K562 (cell line): ENCODE results near the gene RNF150. TPM values are rescaled to one million over a fixed set of nuclear protein-coding genes. Genes with fewer than 3 reads are reported as not detected.

Experiments
- ATAC-seq: fragments of 200-7000 bp; cut with Tn5 transposase; 3 replicates; pipeline ENCODE4 v1.9.1; 2020; ENCODE audit warnings: moderate library complexity
- BruUV-seq: library from RNA; stranded (reverse); fragments of 400-500 nt; replicated peaks from 2 replicates; lab custom pipeline; 2021; lab: Mats Ljungman, UMichigan
- CTCF ChIA-PET: fragments of 300-600 bp; formaldehyde crosslinking; extraction: SDS; loops from one replicate; lab custom pipeline; 2021; ENCODE audit warnings: low intra/inter-chr PET ratio; lab: Yijun Ruan, JAX
- POLR2A ChIA-PET: fragments of 300-600, 350-650 bp; sonication (Branson Sonifier 250); formaldehyde crosslinking; extraction: SDS; loops from one replicate; lab custom pipeline; 2021; ENCODE audit warnings: antibody characterized with exemption, inconsistent platforms; lab: Yijun Ruan, JAX
- DNase-seq, 4 experiments: peaks; one replicate each; pipeline versions ENCODE4 v3.0.0 to v3.0.0-alpha.2; 2011 to 2018; ENCODE audit warnings: low spot score in 3 of 4, mixed read lengths in 3 of 4; ENCODE audit errors: extremely low read depth in 1 of 4
- FAIRE-seq: peaks from 2 replicates; lab custom pipeline; 2011; peaks lifted over from hg19 to GRCh38; lab: Jason Lieb, UNC
- H2AFZ ChIP-seq: 2 replicates; pipeline ENCODE4 v1.6.0; 2011; ENCODE audit warnings: low read depth, low read length, control low read depth, inconsistent platforms
- H3K27ac ChIP-seq: fragments of 200-600 bp; 3 replicates; pipeline ENCODE4 v1.8.0; 2011; ENCODE audit warnings: low read depth, mild to moderate bottlenecking, control low read depth, inconsistent platforms, low read length, moderate library complexity, mixed read lengths; ENCODE audit errors: extremely low read depth
- H3K27me3 ChIP-seq, 2 experiments: fragments of 300-600 bp in 1 of 2; 2 replicates in 1 of 2; 3 replicates in 1 of 2; pipeline versions ENCODE4 v1.6.0 to v1.8.0; 2011; ENCODE audit warnings: inconsistent platforms in 2 of 2, low read length in 2 of 2, mild to moderate bottlenecking in 1 of 2, mixed read lengths in 1 of 2, moderate library complexity in 1 of 2; ENCODE audit not compliant: control insufficient read depth in 2 of 2, insufficient read depth in 2 of 2
- H3K36me3 ChIP-seq: fragments of 300-600 bp; 3 replicates; pipeline ENCODE4 v1.8.0; 2011; ENCODE audit warnings: mild to moderate bottlenecking, low read length, inconsistent platforms; ENCODE audit not compliant: control insufficient read depth, insufficient read depth
- H3K4me1 ChIP-seq, 2 experiments: fragments of 200-600 bp in 1 of 2; replicated peaks in 1 of 2; 2 replicates in 1 of 2; 3 replicates in 1 of 2; pipeline versions ENCODE4 v1.5.1 to v1.8.0; 2011; ENCODE audit warnings: inconsistent platforms in 2 of 2, low read length in 2 of 2, mild to moderate bottlenecking in 1 of 2, mixed read lengths in 1 of 2, moderate library complexity in 1 of 2; ENCODE audit not compliant: control insufficient read depth in 2 of 2, insufficient read depth in 2 of 2
- H3K4me2 ChIP-seq: 2 replicates; pipeline ENCODE4 v1.6.1; 2011; ENCODE audit warnings: low read length, control low read depth, inconsistent platforms, mixed read lengths; ENCODE audit not compliant: insufficient read depth
- H3K4me3 ChIP-seq: fragments of 200-600 bp; sonication (generic), shearing (Covaris generic); 2 replicates; pipeline ENCODE4 v1.5.1; 2016; ENCODE audit warnings: control low read depth, inconsistent platforms
- H3K79me2 ChIP-seq: fragments of 200-600 bp; 3 replicates; pipeline ENCODE4 v1.8.0; 2011; ENCODE audit warnings: low read length, inconsistent platforms; ENCODE audit not compliant: control insufficient read depth, insufficient read depth
- H3K9ac ChIP-seq, 2 experiments: 2 replicates each; pipeline versions ENCODE4 v1.6.0 to v1.6.1; 2011; ENCODE audit warnings: low read depth in 2 of 2, low read length in 2 of 2, control low read depth in 1 of 2, inconsistent platforms in 1 of 2, mild to moderate bottlenecking in 1 of 2, mixed read lengths in 1 of 2; ENCODE audit not compliant: insufficient read depth in 1 of 2
- H3K9me1 ChIP-seq: one replicate; pipeline ENCODE4 v1.6.0; 2011; ENCODE audit warnings: inconsistent platforms, mild to moderate bottlenecking, low read length, moderate library complexity; ENCODE audit not compliant: control insufficient read depth, insufficient read depth
- H3K9me3 ChIP-seq: replicated peaks from 2 replicates; pipeline ENCODE4 v1.5.1; 2011; ENCODE audit warnings: low read depth, low read length, inconsistent platforms; ENCODE audit not compliant: control insufficient read depth, insufficient read depth
- H4K20me1 ChIP-seq: replicated peaks from 2 replicates; pipeline ENCODE4 v1.6.1; 2011; ENCODE audit warnings: low read length, inconsistent platforms, mixed read lengths; ENCODE audit not compliant: control insufficient read depth, insufficient read depth
- CAMTA2 ChIP-seq: fragments of 250-450 bp; sonication (Bioruptor Pico); conservative IDR thresholded peaks from 2 replicates; pipeline ENCODE4 v1.5.1; 2022
- CCNT2 ChIP-seq: IDR thresholded peaks from 2 replicates; pipeline ENCODE4 v1.6.1; 2011; ENCODE audit warnings: borderline replicate concordance, low read depth, mild to moderate bottlenecking, moderate library complexity, mixed read lengths, low read length; ENCODE audit not compliant: insufficient read length; ENCODE audit errors: extremely low read depth
- CREBBP ChIP-seq: IDR thresholded peaks from one replicate; pipeline ENCODE4 v1.6.1; 2012; ENCODE audit warnings: low read depth, mild to moderate bottlenecking, control low read depth, inconsistent platforms, low read length
- FOSL1 ChIP-seq: fragments of 200-800 bp; sonication (Bioruptor generic); conservative IDR thresholded peaks from 2 replicates; pipeline ENCODE4 v1.6.1; 2016; ENCODE audit warnings: missing genetic modification characterization, missing compliant biosample characterization
- HNRNPLL ChIP-seq: fragments of 200-400 bp; formaldehyde crosslinking; IDR thresholded peaks from 2 replicates; pipeline ENCODE4 v1.6.1; 2017; ENCODE audit warnings: low read length, low read depth, mild to moderate bottlenecking; ENCODE audit not compliant: poor library complexity, severe bottlenecking
- MYBL2 ChIP-seq, 2 experiments: fragments of 450-650 bp in 1 of 2; sonication (generic) in 1 of 2; formaldehyde crosslinking in 1 of 2; IDR thresholded peaks; 2 replicates each; pipeline versions ENCODE4 v1.6.1 to v1.8.1; 2017 to 2022; ENCODE audit warnings: borderline replicate concordance in 1 of 2, inconsistent platforms in 1 of 2, low read depth in 1 of 2, mild to moderate bottlenecking in 1 of 2, missing genetic modification reagents in 1 of 2, moderate library complexity in 1 of 2
- RFX1 ChIP-seq: fragments of 450-650 bp; IDR thresholded peaks from 2 replicates; pipeline ENCODE4 v1.6.1; 2016; ENCODE audit warnings: mild to moderate bottlenecking, moderate library complexity
- ZKSCAN3 ChIP-seq: fragments of 250-450 bp; sonication (Bioruptor Pico); IDR thresholded peaks from 2 replicates; pipeline ENCODE4 v1.4.0; 2020
- ZNF384 ChIP-seq: IDR thresholded peaks from 2 replicates; pipeline ENCODE4 v1.6.1; 2012; ENCODE audit warnings: low read depth, low read length, improper control_type of control experiment
- ZNF609 ChIP-seq: sonication (generic); formaldehyde crosslinking; IDR thresholded peaks from 2 replicates; pipeline ENCODE4 v1.8.1; 2023; ENCODE audit warnings: missing genetic modification reagents, mild to moderate bottlenecking, borderline replicate concordance
- ZNF830 ChIP-seq: fragments of 250-450 bp; sonication (Bioruptor Pico); IDR thresholded peaks from 2 replicates; pipeline ENCODE4 v1.5.0; 2021; ENCODE audit warnings: mild to moderate bottlenecking
- WGBS: fragments of 100-300 bp; shearing (Covaris generic); methylation state at CpG from one replicate; pipeline ENCODE4 v1.1.6; 2016; ENCODE audit warnings: low coverage, mixed read lengths; ENCODE audit not compliant: insufficient coverage; ENCODE audit errors: missing lambda C conversion rate; 5-methylcytosine and 5-hydroxymethylcytosine counted together
- in situ Hi-C: fragments of 300-500 bp; cut with MboI; formaldehyde crosslinking; loops from 4 replicates; pipeline ENCODE4 v1.15.0; 2018; ENCODE audit warnings: inconsistent platforms, mixed read lengths
- intact Hi-C: fragments of 100-400 bp; cut with micrococcal nuclease; formaldehyde crosslinking; loops from 2 replicates; pipeline ENCODE4 v1.14.2; 2022
- polyA plus RNA-seq, 8 experiments: library from polyadenylated mRNA; depleted of rRNA in 4 of 8; stranded (reverse) in 5 of 8; unstranded in 3 of 8; fragments of >200 nt; fragmentation: Nextera tagmentation in 2 of 8; fragmentation: Illumina TruSeq in 1 of 8; extraction: Ambion mirVana in 2 of 8; extraction: Trizol in 1 of 8; gene quantifications; 2 replicates each; pipeline versions ENCODE4 v1.2.1 to v1.2.3, GENCODE V29; 2011 to 2014; ENCODE audit warnings: inconsistent platforms in 1 of 8, missing spikeins in 1 of 8
- total RNA-seq, 7 experiments: library from RNA; depleted of rRNA in 6 of 7; stranded (reverse); fragments of >200 nt in 6 of 7; fragmentation: Illumina TruSeq in 2 of 7; extraction: Trizol in 2 of 7; gene quantifications; 2 replicates each; pipeline versions ENCODE4 v1.2.1 to v1.2.3, GENCODE V29; 2011 to 2021; ENCODE audit warnings: low replicate concordance in 1 of 7

The RNF150 gene
- total and polyA plus RNA-seq, 9 of the 15 experiments (the other 6 are each of a cell fraction or from before 2014, with no cell fraction given), result 0.09 TPM; not detected in 8

- intact Hi-C loops, result no loop called here
- H3K9ac ChIP-seq, result no peak overlapping the region
- DNase-seq (no peak), ATAC-seq (no peak), FAIRE-seq (no peak)
- H3K4me2 ChIP-seq, result no peak overlapping the region
- H3K27ac ChIP-seq, result no peak overlapping the region
- no peaks in the 10 kb centered on the region for H4K20me1 ChIP-seq
- H3K79me2 ChIP-seq, result no peaks in the 10 kb centered on the region
- in situ Hi-C loops, result no loop called here
- ChIA-PET POLR2A (no interaction called here), CTCF (no interaction called here)
- 0% methylated on average over 3 of the region's 3 CpGs for WGBS
- H3K9me3 ChIP-seq, result no peaks in the 10 kb centered on the region
- no peak overlapping the region for H2AFZ ChIP-seq
- H3K36me3 ChIP-seq, result no peaks in the 10 kb centered on the region
- BruUV-seq, result no TSS peak
- peaks cover 0 to 11% of the 10 kb centered on the region in 2 experiments; a peak in 2 of 5 replicates for H3K27me3 ChIP-seq
- TF ChIP-seq FOSL1 (tag) (no peak), MYBL2 (IDR thresholded peaks at IDR 0.05; ENCODE audit: low read depth) (no peak), MYBL2 (CRISPR knock-in tag; IDR thresholded peaks at IDR 0.05; ENCODE audit: borderline replicate concordance) (no peak), ZNF830 (CRISPR knock-in tag) (no peak), ZNF384 (no peak), ZNF609 (no peak), CREBBP (no peak), RFX1 (no peak), CAMTA2 (CRISPR knock-in tag) (no peak), ZKSCAN3 (CRISPR knock-in tag) (no peak), CCNT2 (no peak), HNRNPLL (no peak)
- H3K9me1 ChIP-seq, result no peaks in the 10 kb centered on the region
- H3K4me1 ChIP-seq, result peaks cover 0 to 1% of the 10 kb centered on the region in 2 experiments; a peak in 1 of 5 replicates
- no peak overlapping the region for H3K4me3 ChIP-seq
Measured at GRCh38 chr4:141127884-141128283, 5.4 kb downstream of the RNF150 start.
